ENCODE measurements around the gene C1RL. TPM values are rescaled to one million over a fixed set of nuclear protein-coding genes. Genes with fewer than 3 reads are reported as not detected.

C1RL gene
- total RNA-seq, 1 experiment from 2014 or later, result 25.9 TPM

- H3K27me3 ChIP-seq (ENCODE audit: insufficient read depth, low read length), result 0 out of 2 replicates have a peak, but pooled peaks cover 4% of the 10 kb centered on the region
- no peaks in the 10 kb centered on the region for H4K20me1 ChIP-seq (ENCODE audit: insufficient read depth)
- ATAC-seq (no peak), DNase-seq (ENCODE audit: low read depth, low spot score) (no peak)
- no peak overlapping the region for H3K4me2 ChIP-seq (ENCODE audit: low read length)
- intact Hi-C loops (cut with micrococcal nuclease), result loop anchor here (5.0 kb wide), 1 partner anchor 119 kb away; the partner anchor contains the start of genes EMG1 and PHB2
- TF ChIP-seq SP1 (IDR thresholded peaks at IDR 0.05; ENCODE audit: low read depth), result no peak
- TF ChIP-seq RAD21 (IDR thresholded peaks at IDR 0.05; ENCODE audit: low read depth), result no peak
- TF ChIP-seq CTCF (IDR thresholded peaks at IDR 0.05 in 2 of 3, conservative IDR thresholded peaks at IDR 0.05 in 1 of 3; ENCODE audit: borderline replicate concordance in 1 of 3, insufficient read depth in 1 of 3, low read depth in 2 of 3, low read length in 2 of 3), result no peak
- TF ChIP-seq POLR2AphosphoS5 (IDR thresholded peaks at IDR 0.05; ENCODE audit: low read depth, low read length), result no peak
- TF ChIP-seq ELF1 (IDR thresholded peaks at IDR 0.05; ENCODE audit: borderline replicate concordance, low read depth), result no peak
- no peak for TF ChIP-seq REST (IDR thresholded peaks at IDR 0.05; ENCODE audit: low read depth)
- no peak for TF ChIP-seq EZH2 (IDR thresholded peaks at IDR 0.05)
- no peak for TF ChIP-seq EGR1 (IDR thresholded peaks at IDR 0.05; ENCODE audit: low read depth)
- TF ChIP-seq CBX3 (IDR thresholded peaks at IDR 0.05; ENCODE audit: low read depth), result no peak
- no peak for TF ChIP-seq JUND (IDR thresholded peaks at IDR 0.05)
- no peak for TF ChIP-seq ZNF274 (IDR thresholded peaks at IDR 0.05; ENCODE audit: low read depth, low read length)
- no peak overlapping the region for H3K9ac ChIP-seq (ENCODE audit: low read length)
- ChIA-PET RAD21 (ENCODE audit: low non-redundant PET in 1 of 2, low total read pairs in 2 of 2, uncharacterized antibody in 2 of 2, unreplicated experiment in 2 of 2) (no interaction called here), CTCF (no interaction called here), POLR2A (interaction anchor here (1.2 to 1.7 kb wide), 2 partner anchors 129 to 147 kb away, joined by 3 to 5 read pairs; partner anchors contain the start of genes C12orf57 and RNU7-1)
- H3K79me2 ChIP-seq (ENCODE audit: insufficient read depth, low read length), result no peaks in the 10 kb centered on the region
- no peak overlapping the region for H3K4me3 ChIP-seq (replicated peaks in 1 of 2; ENCODE audit: low read depth in 1 of 2, low read length in 2 of 2)
- no peak overlapping the region for H2AFZ ChIP-seq (ENCODE audit: low read depth, low read length, poor library complexity, severe bottlenecking)
- no peak overlapping the region for H3K27ac ChIP-seq (ENCODE audit: low read depth, low read length)
- no peaks in the 10 kb centered on the region for H3K36me3 ChIP-seq (ENCODE audit: control insufficient read depth in 1 of 2, insufficient read depth in 2 of 2, low read length in 2 of 2)
- H3K9me2 ChIP-seq (ENCODE audit: insufficient read depth), result no peaks in the 10 kb centered on the region
- no TSS peak for BruUV-seq (replicated peaks)
- peaks cover 0 to 6% of the 10 kb centered on the region in 2 experiments; a peak in 1 of 4 replicates for H3K4me1 ChIP-seq (ENCODE audit: control insufficient read depth in 1 of 2, insufficient read depth in 2 of 2, low read length in 2 of 2)
- H3K9me3 ChIP-seq (ENCODE audit: control insufficient read depth in 1 of 2, insufficient read depth in 1 of 2, low read depth in 1 of 2, low read length in 2 of 2), result no peaks in the 10 kb centered on the region
These were observed 17.8 kb downstream of the C1RL start for GRCh38 chr12:7091171-7091570.
